GM12874 (cell line): ENCODE results near the gene SH3BP1.
A peak's percentile ranks its signal among the peaks of the same experiment; 100 is the strongest.

Experiments used
- CTCF ChIP-seq: IDR thresholded peaks from 2 replicates; pipeline ENCODE4 v1.5.1; 2011; ENCODE audit warnings: low read depth, mild to moderate bottlenecking, control low read depth, low read length, moderate library complexity; ENCODE audit not compliant: insufficient read depth

The SH3BP1 gene

GRCh38 chr22:37669586-37669985, 30.1 kb downstream of the SH3BP1 start:
- TF ChIP-seq CTCF: no peak

DNA sequence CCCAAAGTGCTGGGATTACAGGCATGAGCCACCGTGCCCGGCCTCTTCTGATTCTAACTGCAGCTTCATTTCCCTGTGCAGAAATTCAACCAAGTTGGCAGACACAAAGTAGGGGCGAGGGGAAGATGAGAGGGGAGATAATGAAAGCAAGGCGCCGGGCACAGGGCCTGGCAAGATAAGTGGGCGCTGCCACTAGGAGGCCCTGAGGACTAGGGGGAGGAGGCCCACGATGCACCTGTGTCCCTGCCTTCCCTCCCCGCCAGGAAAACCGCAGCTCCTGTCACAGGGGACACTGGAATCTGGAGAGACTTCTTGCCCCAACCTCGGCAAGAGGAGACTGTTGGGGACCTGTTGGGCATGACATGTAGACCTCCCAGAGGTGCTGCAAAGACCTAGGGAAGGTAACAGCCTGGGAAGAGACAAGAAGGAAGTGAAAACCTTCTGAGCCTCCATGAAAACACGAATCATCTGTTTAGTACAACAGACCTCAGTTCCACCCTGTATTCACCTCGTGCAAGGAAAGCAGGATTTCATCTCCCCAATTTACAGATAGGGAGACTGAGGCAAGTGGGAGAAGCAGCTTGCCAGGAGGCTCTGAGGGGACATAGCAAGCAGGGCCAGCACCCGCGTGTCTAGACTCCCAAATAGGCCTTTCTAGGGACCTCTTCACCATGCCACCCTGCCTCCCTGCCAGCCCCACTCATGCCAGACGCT, 32.9 kb downstream of the SH3BP1 start:
- peak; percentile 32 for TF ChIP-seq CTCF

- TF ChIP-seq CTCF: no peak
Measured at GRCh38 chr22:37672920-37673455, 33.5 kb downstream of the SH3BP1 start.

DNA sequence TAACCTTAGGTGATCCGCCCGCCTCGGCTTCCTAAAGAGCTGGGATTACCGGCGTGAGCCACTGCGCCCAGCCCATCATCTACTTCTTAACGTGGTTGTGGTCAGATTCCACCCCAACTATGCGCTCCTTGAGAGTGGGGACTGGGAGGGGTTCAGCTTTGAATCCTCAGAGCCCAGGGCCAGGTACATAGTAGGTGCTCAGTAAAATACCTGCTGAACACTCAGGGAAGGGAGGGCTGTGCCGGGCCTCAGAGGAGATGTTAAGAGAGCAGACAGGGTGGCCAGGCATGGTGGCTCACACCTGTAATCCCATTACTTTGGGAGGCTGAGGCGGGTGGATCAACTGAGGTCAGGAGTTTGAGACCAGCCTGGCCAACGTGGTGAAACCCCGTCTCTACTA, 34.8 kb downstream of the SH3BP1 start:
- no peak for TF ChIP-seq CTCF

DNA sequence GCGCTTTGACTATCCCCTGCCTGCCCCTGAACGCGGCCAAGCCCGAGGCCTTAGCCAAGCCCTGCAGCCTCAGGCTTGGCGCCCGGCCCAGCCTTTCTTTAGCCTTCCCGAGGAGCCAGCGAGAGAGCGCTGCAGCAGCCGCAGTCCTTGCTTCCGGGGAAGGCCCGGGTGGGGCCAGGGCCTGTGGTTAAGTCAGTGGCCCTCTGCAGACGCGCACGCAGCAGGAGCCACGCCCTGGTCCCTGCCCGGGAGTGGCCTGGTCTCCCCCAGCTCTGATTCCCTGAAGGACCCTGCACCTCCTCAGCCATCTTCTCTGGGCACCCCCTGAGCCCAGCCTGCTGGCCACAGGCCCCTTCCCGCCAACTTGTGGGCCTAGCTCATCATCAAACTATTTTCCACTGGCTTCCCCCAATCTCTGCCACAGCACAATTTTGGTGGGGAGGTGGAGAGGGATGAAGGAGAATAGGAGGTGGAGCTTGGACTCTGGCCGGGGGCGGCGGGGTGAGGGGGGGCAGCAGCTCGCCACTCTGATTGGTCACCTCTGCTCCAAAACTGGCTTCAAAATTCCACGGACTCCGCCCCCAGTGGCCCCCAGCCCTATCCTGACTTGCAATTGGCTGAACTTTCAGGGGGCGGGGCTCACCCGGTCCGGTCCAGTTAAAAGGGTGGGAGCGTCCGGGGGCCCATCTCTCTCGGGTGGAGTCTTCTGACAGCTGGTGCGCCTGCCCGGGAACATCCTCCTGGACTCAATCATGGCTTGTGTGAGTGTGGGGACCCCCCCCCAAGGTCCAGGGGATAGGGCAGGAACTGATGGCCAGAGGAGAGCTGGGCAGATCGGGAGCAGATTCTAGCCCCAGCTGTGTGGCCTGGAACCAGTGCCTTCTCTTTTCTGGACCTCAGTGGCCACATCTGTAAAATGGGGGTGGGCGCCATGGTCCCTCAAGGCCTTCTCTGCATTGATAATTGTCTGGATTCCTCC, 35.8 kb downstream of the SH3BP1 start, which contains the start of gene LGALS1:
Gene LGALS1 (plus strand): TSS at position 686 of the 979 bp plus-strand sequence. CDS start 67 bp downstream, at position 753.
- TF ChIP-seq CTCF: no peak

DNA sequence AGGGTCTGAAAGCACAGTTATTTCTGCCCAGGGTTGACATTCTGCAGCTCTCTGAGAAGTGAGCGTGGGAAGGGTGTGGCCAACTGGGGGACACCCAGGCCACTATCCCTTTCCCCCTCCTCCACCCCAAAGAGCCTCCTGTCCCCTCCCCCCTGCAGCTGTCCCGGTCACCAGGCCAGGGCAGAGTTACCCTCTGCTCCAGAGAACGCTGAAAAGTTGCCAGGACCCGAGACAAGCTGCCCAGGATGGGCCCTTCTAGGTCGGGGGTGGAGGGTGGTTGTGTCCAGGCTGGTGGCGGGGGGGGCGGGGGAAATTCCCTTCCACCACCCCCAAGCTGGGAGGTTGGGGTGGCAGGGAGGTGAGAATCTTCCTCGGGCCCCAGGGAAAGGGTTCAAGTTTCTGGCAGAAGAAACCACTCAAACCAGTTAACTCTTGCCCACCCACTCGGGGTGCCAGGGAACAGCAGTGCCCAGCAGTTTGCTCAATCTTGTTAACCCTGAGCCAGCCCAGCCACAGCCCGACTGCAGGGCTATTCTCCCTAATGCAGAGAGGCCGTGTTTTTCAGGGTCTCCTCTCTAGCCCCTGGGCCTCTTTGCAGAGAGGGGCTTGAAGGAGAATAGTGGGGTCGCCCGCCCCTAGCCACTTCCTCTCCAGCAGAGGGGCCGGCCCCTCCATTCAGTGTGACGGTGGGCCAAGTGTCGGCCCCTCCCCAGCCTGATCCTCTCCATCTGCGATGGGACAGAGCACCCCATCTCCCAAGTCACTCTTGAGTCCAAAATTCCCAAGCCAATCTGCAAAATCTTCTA, 36.7 kb downstream of the SH3BP1 start:
- no peak for TF ChIP-seq CTCF
